ENCODE data around the gene FAM111A.
A peak's percentile ranks its signal among the peaks of the same experiment; 100 is the strongest.

Gene FAM111A

DNA sequence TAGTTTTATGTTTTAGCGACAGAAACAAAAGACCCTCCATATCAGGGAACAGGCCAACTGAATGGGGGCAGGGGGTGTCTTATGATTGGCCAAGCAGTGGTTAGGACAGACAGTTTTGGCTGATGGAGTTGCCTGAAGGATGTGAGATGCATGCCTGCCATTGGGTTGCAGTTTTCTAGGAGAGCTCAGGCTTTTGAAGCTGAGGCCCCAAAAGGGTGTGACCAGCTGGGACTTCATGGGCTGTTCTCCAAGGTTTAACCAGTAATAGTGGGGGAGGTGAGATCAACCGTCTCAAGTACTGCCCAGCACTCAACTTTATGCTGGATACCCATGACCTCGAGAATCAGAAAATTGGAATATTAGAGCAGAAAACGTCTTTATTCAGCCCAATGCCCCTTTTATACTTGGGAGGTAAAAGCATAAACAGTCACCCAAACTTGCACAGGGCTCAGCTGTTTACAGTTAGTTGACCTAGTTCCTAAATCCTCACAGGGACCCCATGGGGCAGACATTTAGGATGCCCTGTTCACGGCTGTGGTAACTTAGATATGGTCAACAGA, 42.8 kb downstream of the FAM111A start:
- in situ Hi-C loops (cut with MboI; ENCODE audit: low sequenced_read_pairs, unreplicated experiment) = loop anchor here (10.0 kb wide), 1 partner anchor 239 kb away; the partner anchor contains the start of gene OR5A2
- TF ChIP-seq, protein P1, sequence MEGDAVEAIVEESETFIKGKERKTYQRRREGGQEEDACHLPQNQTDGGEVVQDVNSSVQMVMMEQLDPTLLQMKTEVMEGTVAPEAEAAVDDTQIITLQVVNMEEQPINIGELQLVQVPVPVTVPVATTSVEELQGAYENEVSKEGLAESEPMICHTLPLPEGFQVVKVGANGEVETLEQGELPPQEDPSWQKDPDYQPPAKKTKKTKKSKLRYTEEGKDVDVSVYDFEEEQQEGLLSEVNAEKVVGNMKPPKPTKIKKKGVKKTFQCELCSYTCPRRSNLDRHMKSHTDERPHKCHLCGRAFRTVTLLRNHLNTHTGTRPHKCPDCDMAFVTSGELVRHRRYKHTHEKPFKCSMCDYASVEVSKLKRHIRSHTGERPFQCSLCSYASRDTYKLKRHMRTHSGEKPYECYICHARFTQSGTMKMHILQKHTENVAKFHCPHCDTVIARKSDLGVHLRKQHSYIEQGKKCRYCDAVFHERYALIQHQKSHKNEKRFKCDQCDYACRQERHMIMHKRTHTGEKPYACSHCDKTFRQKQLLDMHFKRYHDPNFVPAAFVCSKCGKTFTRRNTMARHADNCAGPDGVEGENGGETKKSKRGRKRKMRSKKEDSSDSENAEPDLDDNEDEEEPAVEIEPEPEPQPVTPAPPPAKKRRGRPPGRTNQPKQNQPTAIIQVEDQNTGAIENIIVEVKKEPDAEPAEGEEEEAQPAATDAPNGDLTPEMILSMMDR (IDR thresholded peaks at IDR 0.05; ENCODE audit: borderline replicate concordance, control extremely low read depth, extremely low read depth, insufficient read depth, missing control alignments) = no peak

GRCh38 chr11:59186130-59186594, 43.5 kb downstream of the FAM111A start:
- in situ Hi-C loops (cut with MboI; ENCODE audit: low sequenced_read_pairs, unreplicated experiment) = loop anchor here (10.0 kb wide), 1 partner anchor 239 kb away; the partner anchor contains the start of gene OR5A2
- peak; percentile 80 for DNase-seq (ENCODE audit: low spot score)
- TF ChIP-seq, protein P1 (IDR thresholded peaks at IDR 0.05; ENCODE audit: borderline replicate concordance, control extremely low read depth, extremely low read depth, insufficient read depth, missing control alignments) = peak; percentile 55

More for the DNA sequence above, 42.8 kb downstream of the FAM111A start:
- no peak for DNase-seq (ENCODE audit: low spot score)

DNA sequence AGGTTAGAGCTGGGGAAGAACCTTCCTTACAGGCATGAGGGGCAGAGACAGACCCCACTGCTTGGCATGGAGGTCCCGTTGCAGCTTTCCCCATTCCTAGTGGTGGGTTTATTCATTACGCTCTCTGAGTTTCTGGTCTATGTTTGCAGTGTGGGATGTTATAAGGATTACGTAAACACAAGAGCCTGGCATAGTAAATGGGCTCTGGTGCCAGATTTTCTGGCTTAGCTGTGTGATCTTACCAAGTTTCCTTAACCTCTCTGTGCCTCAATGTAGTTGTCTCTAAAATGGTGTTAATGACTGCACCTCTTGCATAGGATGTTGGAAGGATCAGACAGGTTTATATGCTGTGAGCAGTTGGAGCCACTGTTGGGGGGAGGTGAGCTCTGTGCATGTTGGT, 44.4 kb downstream of the FAM111A start:
- TF ChIP-seq, protein P1 (IDR thresholded peaks at IDR 0.05; ENCODE audit: borderline replicate concordance, control extremely low read depth, extremely low read depth, insufficient read depth, missing control alignments) = no peak
- in situ Hi-C loops (cut with MboI; ENCODE audit: low sequenced_read_pairs, unreplicated experiment) = loop anchor here (10.0 kb wide), 1 partner anchor 238 kb away; the partner anchor contains the start of gene OR5A2
- DNase-seq (ENCODE audit: low spot score) = no peak

- no peak for DNase-seq (ENCODE audit: low spot score)
- in situ Hi-C loops (cut with MboI; ENCODE audit: low sequenced_read_pairs, unreplicated experiment) = loop anchor here (10.0 kb wide), 1 partner anchor 237 kb away; the partner anchor contains the start of gene OR5A2
- TF ChIP-seq, protein P1 (IDR thresholded peaks at IDR 0.05; ENCODE audit: borderline replicate concordance, control extremely low read depth, extremely low read depth, insufficient read depth, missing control alignments) = no peak
Observed at GRCh38 chr11:59187587-59187986, 44.9 kb downstream of the FAM111A start.

- in situ Hi-C loops (cut with MboI; ENCODE audit: low sequenced_read_pairs, unreplicated experiment) = loop anchor here (10.0 kb wide), 1 partner anchor 236 kb away; the partner anchor contains the start of gene OR5A2
- TF ChIP-seq, protein P1 (IDR thresholded peaks at IDR 0.05; ENCODE audit: borderline replicate concordance, control extremely low read depth, extremely low read depth, insufficient read depth, missing control alignments) = no peak
- DNase-seq (ENCODE audit: low spot score) = no peak
Observed at GRCh38 chr11:59188954-59189353, 46.3 kb downstream of the FAM111A start.

- DNase-seq (ENCODE audit: low spot score) = no peak
- in situ Hi-C loops (cut with MboI; ENCODE audit: low sequenced_read_pairs, unreplicated experiment) = loop anchor here (10.0 kb wide), 1 partner anchor 235 kb away; the partner anchor contains the start of gene OR5A2
- TF ChIP-seq, protein P1 (IDR thresholded peaks at IDR 0.05; ENCODE audit: borderline replicate concordance, control extremely low read depth, extremely low read depth, insufficient read depth, missing control alignments) = no peak
Observed at GRCh38 chr11:59189986-59190385, 47.3 kb downstream of the FAM111A start.

All from GM13976 (cell line).